Testis (tissue), 3 donors: ENCODE results near the gene PAXX. TPM values are rescaled to one million over a fixed set of nuclear protein-coding genes. Genes with fewer than 3 reads are reported as not detected.

ENCODE experiments used
- DNase-seq: peaks from one replicate; pipeline ENCODE4 v3.0.0-alpha.2; 2019
- H3K27ac ChIP-seq, 2 donors: fragments of 200-600 bp; sonication (generic); one replicate each; pipeline ENCODE4 v1.5.1; 2019
- H3K27me3 ChIP-seq: fragments of 200-600 bp; sonication (generic); one replicate; pipeline ENCODE4 v1.5.1; 2019
- H3K36me3 ChIP-seq: fragments of 200-600 bp; sonication (generic); one replicate; pipeline ENCODE4 v1.5.1; 2017; ENCODE audit warnings: low read depth; ENCODE audit errors: missing control alignments
- H3K4me1 ChIP-seq: fragments of 200-600 bp; sonication (generic); one replicate; pipeline ENCODE4 v1.5.1; 2019
- H3K4me3 ChIP-seq, 2 donors: fragments of 200-600 bp; sonication (generic); one replicate each; pipeline ENCODE4 v1.5.1; 2017 to 2019
- H3K9me3 ChIP-seq: fragments of 200-600 bp; sonication (generic); one replicate; pipeline ENCODE4 v1.5.1; 2017
- POLR2A ChIP-seq: fragments of 450-650 bp; IDR thresholded peaks from one replicate; pipeline ENCODE4 v1.6.1; 2017; ENCODE audit warnings: antibody characterized with exemption, mild to moderate bottlenecking, moderate library complexity
- WGBS, 2 donors: methylation state at CpG; one replicate each; pipeline ENCODE4 v1.1.5; 2018; 5-methylcytosine and 5-hydroxymethylcytosine counted together
- intact Hi-C: fragments of 100-400 bp; cut with DNase I; formaldehyde crosslinking; loops from one replicate; pipeline ENCODE4 v1.15.1; 2023; ENCODE audit warnings: low total_unique reads
- polyA plus RNA-seq: library from polyadenylated mRNA; stranded (reverse); fragments of 350-450 nt; fragmentation: Illumina TruSeq; extraction: RNeasy Lipid Tissue Mini Kit (QIAGEN cat#74804); gene quantifications from one replicate; pipeline ENCODE4 v1.2.3, GENCODE V29; 2014; ENCODE audit warnings: low read depth, low replicate concordance; ENCODE audit not compliant: insufficient read depth
- total RNA-seq, 2 donors: library from RNA; depleted of rRNA; stranded (reverse); fragments of >200 nt; gene quantifications; one replicate each; pipeline ENCODE4 v1.2.3, GENCODE V29; 2016
- TF ChIP-seq, protein P1 (sequence below), 3 experiments: fragments of 450-650 bp in 2 of 3; fragments of 200-600 bp in 1 of 3; sonication (generic) in 1 of 3; IDR thresholded peaks; one replicate each; pipeline ENCODE4 v1.5.1; 2016 to 2019; ENCODE audit warnings: antibody characterized with exemption in 3 of 3, mild to moderate bottlenecking in 2 of 3, moderate library complexity in 1 of 3

The PAXX gene
- total and polyA plus RNA-seq, 3 donors from 2014 or later, result 25.9 to 56.6 (median 47.8) TPM

DNA sequence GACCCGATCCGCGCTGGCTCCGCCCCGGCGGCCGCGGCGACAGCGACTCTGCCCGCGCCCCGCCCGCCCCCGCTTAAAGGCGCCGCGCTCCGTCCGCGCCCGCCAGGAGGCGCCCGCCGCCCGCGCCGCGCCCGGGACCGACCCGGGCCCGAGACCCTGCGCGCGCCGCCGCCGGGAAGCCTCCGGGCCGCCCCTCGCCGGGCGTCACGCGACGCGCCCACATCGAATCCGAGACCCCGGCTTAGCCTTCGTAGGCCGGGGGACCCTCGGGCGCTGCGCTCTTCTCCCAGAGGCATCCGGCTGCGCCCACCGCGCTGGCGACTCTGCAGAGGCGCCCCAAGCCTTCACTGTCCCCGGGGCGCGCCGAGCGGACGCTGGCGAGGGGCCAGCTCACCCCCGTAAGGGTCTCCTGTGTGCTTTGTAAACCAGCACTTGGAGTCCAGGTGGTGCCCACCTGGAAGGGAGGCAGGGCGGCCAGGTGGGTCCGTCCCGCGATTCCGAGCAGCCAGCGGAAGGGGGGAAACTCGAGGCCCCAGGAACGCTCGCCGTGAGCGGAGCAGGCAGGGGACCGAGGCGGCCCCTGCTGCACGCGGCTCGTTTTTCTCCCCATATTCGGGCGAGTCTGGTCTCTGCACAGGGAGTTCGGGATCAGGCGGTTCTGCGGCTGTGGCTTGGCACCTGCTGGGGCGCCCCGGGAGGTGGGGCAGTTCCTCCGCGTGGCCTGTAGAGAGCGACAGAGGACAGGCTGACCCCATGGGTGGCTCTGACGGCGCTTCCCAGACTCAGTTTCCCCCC, 36.2 kb downstream of the PAXX start:
- 0% methylated on average over 42 of the region's 98 CpGs; no CpG with 5 or more reads in 1 of the 2 donors for WGBS, 2 donors
- Histone ChIP-seq H3K36me3 (no peaks in the 10 kb centered on the region), H3K27ac (no peak overlapping the region), H3K4me1 (peaks cover 28% of the 10 kb centered on the region), H3K9me3 (no peaks in the 10 kb centered on the region), H3K27me3 (no peaks in the 10 kb centered on the region), H3K4me3 (peak overlapping the region; percentile 56 to 60)
- intact Hi-C loops, result loop anchor here (5.0 kb wide), 1 partner anchor 241 kb away; no protein-coding TSS in a partner anchor
- DNase-seq, result peak; percentile 71
- TF ChIP-seq POLR2A, result no peak
- TF ChIP-seq, protein P1, sequence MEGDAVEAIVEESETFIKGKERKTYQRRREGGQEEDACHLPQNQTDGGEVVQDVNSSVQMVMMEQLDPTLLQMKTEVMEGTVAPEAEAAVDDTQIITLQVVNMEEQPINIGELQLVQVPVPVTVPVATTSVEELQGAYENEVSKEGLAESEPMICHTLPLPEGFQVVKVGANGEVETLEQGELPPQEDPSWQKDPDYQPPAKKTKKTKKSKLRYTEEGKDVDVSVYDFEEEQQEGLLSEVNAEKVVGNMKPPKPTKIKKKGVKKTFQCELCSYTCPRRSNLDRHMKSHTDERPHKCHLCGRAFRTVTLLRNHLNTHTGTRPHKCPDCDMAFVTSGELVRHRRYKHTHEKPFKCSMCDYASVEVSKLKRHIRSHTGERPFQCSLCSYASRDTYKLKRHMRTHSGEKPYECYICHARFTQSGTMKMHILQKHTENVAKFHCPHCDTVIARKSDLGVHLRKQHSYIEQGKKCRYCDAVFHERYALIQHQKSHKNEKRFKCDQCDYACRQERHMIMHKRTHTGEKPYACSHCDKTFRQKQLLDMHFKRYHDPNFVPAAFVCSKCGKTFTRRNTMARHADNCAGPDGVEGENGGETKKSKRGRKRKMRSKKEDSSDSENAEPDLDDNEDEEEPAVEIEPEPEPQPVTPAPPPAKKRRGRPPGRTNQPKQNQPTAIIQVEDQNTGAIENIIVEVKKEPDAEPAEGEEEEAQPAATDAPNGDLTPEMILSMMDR (IDR thresholded peaks at IDR 0.05), result peak in 1 of 3 experiments; percentile 67

DNA sequence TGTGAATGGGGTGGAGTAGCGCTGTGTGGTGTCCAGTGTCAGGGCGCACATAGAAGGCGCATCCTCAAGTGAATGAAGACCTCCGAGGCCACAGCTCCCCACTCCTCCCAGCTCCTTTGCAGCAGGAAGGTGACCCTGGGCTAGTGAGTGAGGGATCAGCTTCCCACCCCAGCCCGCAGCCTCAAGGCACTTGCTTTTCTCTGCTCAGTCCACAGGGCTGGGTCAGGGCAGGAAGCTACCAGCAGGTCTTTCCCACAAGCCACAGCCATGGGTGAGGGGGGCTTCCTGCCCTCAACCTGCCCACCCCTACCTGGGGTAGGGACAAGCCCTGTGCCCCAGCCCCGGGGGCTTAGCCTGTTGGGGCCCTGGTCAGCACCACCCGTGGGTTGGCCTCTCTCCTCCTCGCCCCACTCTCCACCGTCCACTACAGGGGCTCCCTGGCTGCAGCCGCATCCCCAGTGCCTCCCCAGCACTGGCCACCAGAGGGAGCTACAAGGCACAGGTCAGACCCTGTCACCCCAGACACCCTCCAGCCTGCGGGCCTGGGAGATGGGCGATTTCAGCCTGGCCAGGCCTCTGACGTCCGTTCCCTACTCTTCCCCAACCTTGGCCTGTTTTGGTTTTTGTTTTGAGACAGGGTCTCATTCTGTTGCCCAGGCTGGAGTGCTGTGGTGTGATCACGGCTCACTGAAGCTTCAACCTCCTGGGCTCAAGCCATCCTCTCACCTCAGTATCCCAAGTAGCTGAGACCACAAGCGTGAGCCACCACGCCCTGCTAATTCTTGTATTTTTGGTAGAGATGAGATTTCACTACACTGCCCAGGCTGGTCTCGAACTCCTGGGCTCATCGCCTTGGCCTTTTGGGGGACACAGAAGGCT, 37.1 kb downstream of the PAXX start:
- 40 to 43% methylated on average over 17 to 18 of the region's 19 CpGs for WGBS, 2 donors
- intact Hi-C loops, result loop anchor here (5.0 kb wide), 1 partner anchor 242 kb away; no protein-coding TSS in a partner anchor
- TF ChIP-seq, protein P1 (IDR thresholded peaks at IDR 0.05), result peak; percentile 78 to 87 (median 82)
- TF ChIP-seq POLR2A, result no peak
- Histone ChIP-seq H3K36me3 (no peaks in the 10 kb centered on the region), H3K9me3 (no peaks in the 10 kb centered on the region), H3K4me3 (peak overlapping the region in 1 of 2 donors; percentile 60), H3K27me3 (no peaks in the 10 kb centered on the region), H3K4me1 (peaks cover 28% of the 10 kb centered on the region), H3K27ac (no peak overlapping the region)
- peak; percentile 83 for DNase-seq

DNA sequence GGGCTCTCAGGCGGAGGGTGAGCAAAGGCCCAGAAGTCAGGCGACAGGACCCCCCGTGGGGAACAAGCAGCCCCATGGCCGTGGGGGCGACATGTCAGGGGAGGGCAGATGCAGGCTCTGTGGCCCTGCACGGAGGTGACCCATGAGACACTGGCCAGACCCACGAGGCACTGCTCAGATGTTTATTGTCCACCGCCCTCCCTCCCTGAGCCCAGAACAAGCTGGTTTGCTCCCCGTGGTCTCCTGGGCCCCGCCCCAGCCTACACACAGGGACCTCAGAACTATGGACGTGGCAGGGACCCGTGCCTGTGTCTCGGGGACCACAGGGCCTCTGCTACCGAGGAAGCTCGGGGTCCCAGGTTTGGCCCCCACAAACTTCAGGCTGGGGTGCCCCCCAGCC, 37.8 kb downstream of the PAXX start:
- H3K36me3 ChIP-seq, result no peaks in the 10 kb centered on the region
- intact Hi-C loops, result loop anchor here (10.0 kb wide), 1 partner anchor 195 kb away; no protein-coding TSS in a partner anchor
- H3K4me3 ChIP-seq, result no peak overlapping the region
- H3K27ac ChIP-seq, result no peak overlapping the region
- WGBS, 2 donors, result 89 to 93% methylated on average over 5 to 15 of the region's 15 CpGs
- peaks cover 35% of the 10 kb centered on the region for H3K4me1 ChIP-seq
- no peaks in the 10 kb centered on the region for H3K9me3 ChIP-seq
- TF ChIP-seq, protein P1 (IDR thresholded peaks at IDR 0.05), result no peak
- TF ChIP-seq POLR2A, result no peak
- no peak for DNase-seq
- no peaks in the 10 kb centered on the region for H3K27me3 ChIP-seq

DNA sequence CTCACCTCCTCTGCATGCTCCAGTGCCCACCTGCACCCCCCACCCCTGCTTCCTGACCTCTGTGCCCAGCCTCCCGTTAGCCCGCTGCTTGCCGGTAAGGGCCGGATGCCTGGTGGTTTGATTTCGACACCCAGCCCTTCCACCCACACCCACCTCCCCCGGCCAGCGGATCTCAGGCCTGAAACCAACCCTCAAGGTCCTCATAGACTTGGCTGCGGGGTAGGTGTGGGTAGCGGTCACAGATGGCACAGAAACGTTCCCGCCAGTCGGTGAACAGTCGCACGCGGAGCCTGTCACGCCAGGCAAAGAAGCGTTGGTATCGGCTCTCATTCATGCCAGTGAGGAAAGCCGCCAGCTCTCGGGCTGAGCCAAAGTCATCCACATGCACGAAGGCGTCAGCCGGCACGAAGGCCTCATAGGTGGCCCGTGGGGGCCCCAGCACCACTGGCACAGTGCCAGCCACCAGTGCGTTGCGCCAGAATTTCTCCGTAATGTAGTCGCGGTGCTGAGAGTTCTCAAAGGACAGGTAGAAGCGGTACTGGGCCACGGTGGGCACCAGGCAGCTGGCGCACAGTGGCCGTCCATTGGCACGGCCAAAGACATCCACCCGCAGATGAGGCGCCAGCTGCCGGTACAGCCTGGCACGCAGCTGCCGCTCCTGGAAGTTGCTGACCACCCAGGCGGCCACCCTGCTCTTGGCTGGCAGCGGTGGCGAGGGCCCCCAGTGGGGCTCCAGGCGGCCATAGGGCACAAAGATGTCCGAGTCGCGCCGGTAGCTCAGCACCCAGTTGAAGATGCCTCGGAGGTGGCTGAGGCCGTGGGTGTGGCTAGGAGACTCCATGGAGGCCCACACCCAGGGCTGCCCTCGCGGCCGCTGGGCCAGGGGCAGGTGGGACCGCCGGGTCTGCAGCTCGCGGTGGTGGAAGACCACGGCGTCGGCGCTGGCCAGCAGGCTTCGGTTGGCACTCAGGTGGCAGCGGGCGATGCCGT, 38.6 kb downstream of the PAXX start:
- H3K27ac ChIP-seq, result no peak overlapping the region
- H3K4me3 ChIP-seq, result no peak overlapping the region
- DNase-seq, result no peak
- WGBS, 2 donors, result 89 to 90% methylated on average over 10 to 61 of the region's 65 CpGs
- intact Hi-C loops, result loop anchor here (10.0 kb wide), 1 partner anchor 196 kb away; no protein-coding TSS in a partner anchor
- H3K36me3 ChIP-seq, result no peaks in the 10 kb centered on the region
- peaks cover 34% of the 10 kb centered on the region for H3K4me1 ChIP-seq
- no peak for TF ChIP-seq POLR2A
- TF ChIP-seq, protein P1 (IDR thresholded peaks at IDR 0.05), result no peak
- no peaks in the 10 kb centered on the region for H3K9me3 ChIP-seq
- H3K27me3 ChIP-seq, result no peaks in the 10 kb centered on the region
